Measurements from ENCODE around the gene SLC16A10.

SLC16A10 gene

GRCh38 chr6:111069382-111070104, 17.8 kb upstream of the SLC16A10 start:
- no peak for TF ChIP-seq CTCF (IDR thresholded peaks at IDR 0.05; ENCODE audit: unreplicated experiment in 3 of 3)
- H3K4me3 Mint-ChIP-seq: no peak overlapping the region
- H3K27me3 Mint-ChIP-seq (ENCODE audit: low read depth): peaks cover 3% of the 10 kb centered on the region
- H3K4me1 Mint-ChIP-seq: peaks cover 17% of the 10 kb centered on the region
- H3K27ac Mint-ChIP-seq: no peak overlapping the region
- no peaks in the 10 kb centered on the region for H3K36me3 Mint-ChIP-seq (ENCODE audit: low read depth)
- peaks cover 5% of the 10 kb centered on the region for H3K9me3 Mint-ChIP-seq

GRCh38 chr6:111070105-111071005, 16.9 kb upstream of the SLC16A10 start:
- no peak for TF ChIP-seq CTCF (IDR thresholded peaks at IDR 0.05; ENCODE audit: unreplicated experiment in 3 of 3)
- peaks cover 17% of the 10 kb centered on the region for H3K4me1 Mint-ChIP-seq
- H3K36me3 Mint-ChIP-seq (ENCODE audit: low read depth): no peaks in the 10 kb centered on the region
- peaks cover 2% of the 10 kb centered on the region for H3K9me3 Mint-ChIP-seq
- H3K4me3 Mint-ChIP-seq: no peak overlapping the region
- H3K27me3 Mint-ChIP-seq (ENCODE audit: low read depth): peaks cover 3% of the 10 kb centered on the region
- peak overlapping the region in 1 of 3 experiments; percentile 12 for H3K27ac Mint-ChIP-seq

- TF ChIP-seq CTCF (IDR thresholded peaks at IDR 0.05; ENCODE audit: unreplicated experiment in 3 of 3): no peak
- Mint-ChIP-seq H3K4me1 (peaks cover 17% of the 10 kb centered on the region), H3K27me3 (ENCODE audit: low read depth) (peaks cover 3% of the 10 kb centered on the region), H3K36me3 (ENCODE audit: low read depth) (no peaks in the 10 kb centered on the region), H3K4me3 (no peak overlapping the region), H3K27ac (no peak overlapping the region), H3K9me3 (no peaks in the 10 kb centered on the region)
Observed at GRCh38 chr6:111072801-111073360, 14.4 kb upstream of the SLC16A10 start.

GRCh38 chr6:111074311-111074710, 13.0 kb upstream of the SLC16A10 start:
- Mint-ChIP-seq H3K36me3 (ENCODE audit: low read depth) (no peaks in the 10 kb centered on the region), H3K9me3 (no peaks in the 10 kb centered on the region), H3K27ac (no peak overlapping the region), H3K4me3 (no peak overlapping the region), H3K4me1 (peaks cover 17% of the 10 kb centered on the region), H3K27me3 (ENCODE audit: low read depth) (no peaks in the 10 kb centered on the region)
- no peak for TF ChIP-seq CTCF (IDR thresholded peaks at IDR 0.05; ENCODE audit: unreplicated experiment in 3 of 3)

- Mint-ChIP-seq H3K27ac (no peak overlapping the region), H3K4me1 (peaks cover 5% of the 10 kb centered on the region), H3K9me3 (no peaks in the 10 kb centered on the region), H3K36me3 (ENCODE audit: low read depth) (no peaks in the 10 kb centered on the region), H3K27me3 (ENCODE audit: low read depth) (no peaks in the 10 kb centered on the region), H3K4me3 (no peak overlapping the region)
- no peak for TF ChIP-seq CTCF (IDR thresholded peaks at IDR 0.05; ENCODE audit: unreplicated experiment in 3 of 3)
Observed at GRCh38 chr6:111076024-111076695, 11.1 kb upstream of the SLC16A10 start.

Data from nephron (organoid).